HG03575 (cell line): ENCODE results near the gene CHD5.

Experiments used
- ATAC-seq: cut with Tn5 transposase; IDR thresholded peaks from one replicate; pipeline ENCODE4 v1.9.1; 2021; ENCODE audit not compliant: unreplicated experiment, insufficient number of reproducible peaks, low FRiP score; ENCODE audit errors: extremely low read depth

The CHD5 gene

GRCh38 chr1:6106977-6107376 lies 73.1 kb downstream of the CHD5 start:
- no peak for ATAC-seq

GRCh38 chr1:6106321-6106731 lies 73.8 kb downstream of the CHD5 start:
- no peak for ATAC-seq

- ATAC-seq, result no peak
Observed at GRCh38 chr1:6105763-6106162, 74.4 kb downstream of the CHD5 start.

GRCh38 chr1:6105218-6105679 lies 74.9 kb downstream of the CHD5 start:
- ATAC-seq, result no peak

- no peak for ATAC-seq
Observed at GRCh38 chr1:6104631-6105030, 75.5 kb downstream of the CHD5 start.

GRCh38 chr1:6103854-6104530 lies 76.1 kb downstream of the CHD5 start:
- no peak for ATAC-seq

- ATAC-seq, result no peak
Observed at GRCh38 chr1:6103111-6103853, 76.8 kb downstream of the CHD5 start.

GRCh38 chr1:6102532-6102845 lies 77.6 kb downstream of the CHD5 start:
- ATAC-seq, result no peak

- ATAC-seq, result no peak
Observed at GRCh38 chr1:6101826-6102531, 78.1 kb downstream of the CHD5 start.

- ATAC-seq, result no peak
Observed at GRCh38 chr1:6100861-6101783, 79.0 kb downstream of the CHD5 start.

- no peak for ATAC-seq
Observed at GRCh38 chr1:6099787-6100765, 80.0 kb downstream of the CHD5 start.

- ATAC-seq, result no peak
Observed at GRCh38 chr1:6099297-6099696, 80.8 kb downstream of the CHD5 start.

GRCh38 chr1:6098303-6099215 lies 81.6 kb downstream of the CHD5 start:
- no peak for ATAC-seq

GRCh38 chr1:6097824-6098223 lies 82.3 kb downstream of the CHD5 start:
- no peak for ATAC-seq

- no peak for ATAC-seq
Observed at GRCh38 chr1:6097117-6097595, 83.0 kb downstream of the CHD5 start.

- no peak for ATAC-seq
Observed at GRCh38 chr1:6096243-6097116, 83.6 kb downstream of the CHD5 start.
